K562 (cell line): Measurements from ENCODE around the gene SH3PXD2B. TPM values are rescaled to one million over a fixed set of nuclear protein-coding genes. Genes with fewer than 3 reads are reported as not detected.

Experiments
- ATAC-seq: fragments of 200-7000 bp; cut with Tn5 transposase; 3 replicates; pipeline ENCODE4 v1.9.1; 2020; ENCODE audit warnings: moderate library complexity
- BruUV-seq: library from RNA; stranded (reverse); fragments of 400-500 nt; replicated peaks from 2 replicates; lab custom pipeline; 2021; lab: Mats Ljungman, UMichigan
- CTCF ChIA-PET: fragments of 300-600 bp; formaldehyde crosslinking; extraction: SDS; loops from one replicate; lab custom pipeline; 2021; ENCODE audit warnings: low intra/inter-chr PET ratio; lab: Yijun Ruan, JAX
- POLR2A ChIA-PET: fragments of 300-600, 350-650 bp; sonication (Branson Sonifier 250); formaldehyde crosslinking; extraction: SDS; loops from one replicate; lab custom pipeline; 2021; ENCODE audit warnings: antibody characterized with exemption, inconsistent platforms; lab: Yijun Ruan, JAX
- DNase-seq, 4 experiments: peaks; one replicate each; pipeline versions ENCODE4 v3.0.0 to v3.0.0-alpha.2; 2011 to 2018; ENCODE audit warnings: low spot score in 3 of 4, mixed read lengths in 3 of 4; ENCODE audit errors: extremely low read depth in 1 of 4
- FAIRE-seq: peaks from 2 replicates; lab custom pipeline; 2011; peaks lifted over from hg19 to GRCh38; lab: Jason Lieb, UNC
- H2AFZ ChIP-seq: 2 replicates; pipeline ENCODE4 v1.6.0; 2011; ENCODE audit warnings: low read depth, low read length, control low read depth, inconsistent platforms
- H3K27ac ChIP-seq: fragments of 200-600 bp; 3 replicates; pipeline ENCODE4 v1.8.0; 2011; ENCODE audit warnings: low read depth, mild to moderate bottlenecking, control low read depth, inconsistent platforms, low read length, moderate library complexity, mixed read lengths; ENCODE audit errors: extremely low read depth
- H3K27me3 ChIP-seq, 2 experiments: fragments of 300-600 bp in 1 of 2; 2 replicates in 1 of 2; 3 replicates in 1 of 2; pipeline versions ENCODE4 v1.6.0 to v1.8.0; 2011; ENCODE audit warnings: inconsistent platforms in 2 of 2, low read length in 2 of 2, mild to moderate bottlenecking in 1 of 2, mixed read lengths in 1 of 2, moderate library complexity in 1 of 2; ENCODE audit not compliant: control insufficient read depth in 2 of 2, insufficient read depth in 2 of 2
- H3K36me3 ChIP-seq: fragments of 300-600 bp; 3 replicates; pipeline ENCODE4 v1.8.0; 2011; ENCODE audit warnings: mild to moderate bottlenecking, low read length, inconsistent platforms; ENCODE audit not compliant: control insufficient read depth, insufficient read depth
- H3K4me1 ChIP-seq, 2 experiments: fragments of 200-600 bp in 1 of 2; replicated peaks in 1 of 2; 2 replicates in 1 of 2; 3 replicates in 1 of 2; pipeline versions ENCODE4 v1.5.1 to v1.8.0; 2011; ENCODE audit warnings: inconsistent platforms in 2 of 2, low read length in 2 of 2, mild to moderate bottlenecking in 1 of 2, mixed read lengths in 1 of 2, moderate library complexity in 1 of 2; ENCODE audit not compliant: control insufficient read depth in 2 of 2, insufficient read depth in 2 of 2
- H3K4me2 ChIP-seq: 2 replicates; pipeline ENCODE4 v1.6.1; 2011; ENCODE audit warnings: low read length, control low read depth, inconsistent platforms, mixed read lengths; ENCODE audit not compliant: insufficient read depth
- H3K4me3 ChIP-seq: fragments of 200-600 bp; sonication (generic), shearing (Covaris generic); 2 replicates; pipeline ENCODE4 v1.5.1; 2016; ENCODE audit warnings: control low read depth, inconsistent platforms
- H3K79me2 ChIP-seq: fragments of 200-600 bp; 3 replicates; pipeline ENCODE4 v1.8.0; 2011; ENCODE audit warnings: low read length, inconsistent platforms; ENCODE audit not compliant: control insufficient read depth, insufficient read depth
- H3K9ac ChIP-seq, 2 experiments: 2 replicates each; pipeline versions ENCODE4 v1.6.0 to v1.6.1; 2011; ENCODE audit warnings: low read depth in 2 of 2, low read length in 2 of 2, control low read depth in 1 of 2, inconsistent platforms in 1 of 2, mild to moderate bottlenecking in 1 of 2, mixed read lengths in 1 of 2; ENCODE audit not compliant: insufficient read depth in 1 of 2
- H3K9me1 ChIP-seq: one replicate; pipeline ENCODE4 v1.6.0; 2011; ENCODE audit warnings: inconsistent platforms, mild to moderate bottlenecking, low read length, moderate library complexity; ENCODE audit not compliant: control insufficient read depth, insufficient read depth
- H3K9me3 ChIP-seq: replicated peaks from 2 replicates; pipeline ENCODE4 v1.5.1; 2011; ENCODE audit warnings: low read depth, low read length, inconsistent platforms; ENCODE audit not compliant: control insufficient read depth, insufficient read depth
- H4K20me1 ChIP-seq: replicated peaks from 2 replicates; pipeline ENCODE4 v1.6.1; 2011; ENCODE audit warnings: low read length, inconsistent platforms, mixed read lengths; ENCODE audit not compliant: control insufficient read depth, insufficient read depth
- BACH1 ChIP-seq: fragments of 200-800 bp; sonication (Bioruptor generic); IDR thresholded peaks from 2 replicates; pipeline ENCODE4 v1.6.1; 2016; ENCODE audit warnings: missing genetic modification characterization, missing compliant biosample characterization
- BMI1 ChIP-seq: fragments of 150-350 bp; IDR thresholded peaks from 2 replicates; pipeline ENCODE4 v1.6.1; 2014; ENCODE audit warnings: low read length
- NBN ChIP-seq: fragments of 450-650 bp; IDR thresholded peaks from 2 replicates; pipeline ENCODE4 v1.6.1; 2016; ENCODE audit warnings: low read depth, mild to moderate bottlenecking
- NR4A1 ChIP-seq, 2 experiments: fragments of 250-450 bp in 1 of 2; fragments of 450-650 bp in 1 of 2; sonication (Bioruptor Pico) in 1 of 2; IDR thresholded peaks; 2 replicates each; pipeline versions ENCODE4 v1.4.0 to v1.6.1; 2016 to 2020; ENCODE audit warnings: mild to moderate bottlenecking in 2 of 2, missing compliant biosample characterization in 1 of 2, missing genetic modification characterization in 1 of 2, moderate library complexity in 1 of 2
- PTRF ChIP-seq: fragments of 450-650 bp; IDR thresholded peaks from 2 replicates; pipeline ENCODE4 v1.6.1; 2016; ENCODE audit warnings: mild to moderate bottlenecking, missing genetic modification characterization, missing compliant biosample characterization
- SLC30A9 ChIP-seq: fragments of 250-450 bp; sonication (Bioruptor Pico); IDR thresholded peaks from 2 replicates; pipeline ENCODE4 v1.8.0; 2022; ENCODE audit warnings: mild to moderate bottlenecking, moderate library complexity
- ZKSCAN1 ChIP-seq: fragments of 150-350 bp; IDR thresholded peaks from 2 replicates; pipeline ENCODE4 v1.6.1; 2016; ENCODE audit warnings: low read depth, low read length
- ZNF551 ChIP-seq: fragments of 250-450 bp; sonication (Bioruptor Pico); IDR thresholded peaks from 2 replicates; pipeline ENCODE4 v1.5.0; 2021; ENCODE audit warnings: mild to moderate bottlenecking, moderate library complexity
- WGBS: fragments of 100-300 bp; shearing (Covaris generic); methylation state at CpG from one replicate; pipeline ENCODE4 v1.1.6; 2016; ENCODE audit warnings: low coverage, mixed read lengths; ENCODE audit not compliant: insufficient coverage; ENCODE audit errors: missing lambda C conversion rate; 5-methylcytosine and 5-hydroxymethylcytosine counted together
- in situ Hi-C: fragments of 300-500 bp; cut with MboI; formaldehyde crosslinking; loops from 4 replicates; pipeline ENCODE4 v1.15.0; 2018; ENCODE audit warnings: inconsistent platforms, mixed read lengths
- intact Hi-C: fragments of 100-400 bp; cut with micrococcal nuclease; formaldehyde crosslinking; loops from 2 replicates; pipeline ENCODE4 v1.14.2; 2022
- polyA plus RNA-seq, 8 experiments: library from polyadenylated mRNA; depleted of rRNA in 4 of 8; stranded (reverse) in 5 of 8; unstranded in 3 of 8; fragments of >200 nt; fragmentation: Nextera tagmentation in 2 of 8; fragmentation: Illumina TruSeq in 1 of 8; extraction: Ambion mirVana in 2 of 8; extraction: Trizol in 1 of 8; gene quantifications; 2 replicates each; pipeline versions ENCODE4 v1.2.1 to v1.2.3, GENCODE V29; 2011 to 2014; ENCODE audit warnings: inconsistent platforms in 1 of 8, missing spikeins in 1 of 8
- total RNA-seq, 7 experiments: library from RNA; depleted of rRNA in 6 of 7; stranded (reverse); fragments of >200 nt in 6 of 7; fragmentation: Illumina TruSeq in 2 of 7; extraction: Trizol in 2 of 7; gene quantifications; 2 replicates each; pipeline versions ENCODE4 v1.2.1 to v1.2.3, GENCODE V29; 2011 to 2021; ENCODE audit warnings: low replicate concordance in 1 of 7
- TF ChIP-seq, protein P1 (sequence below): fragments of 450-650 bp; conservative IDR thresholded peaks from 2 replicates; pipeline ENCODE4 v1.6.1; 2016; ENCODE audit warnings: missing genetic modification characterization, low read depth, mild to moderate bottlenecking, missing compliant biosample characterization, moderate library complexity

The SH3PXD2B gene
- total and polyA plus RNA-seq, 9 of the 15 experiments (the other 6 are each of a cell fraction or from before 2014, with no cell fraction given) = 0.04 to 0.66 (median 0.19) TPM

DNA sequence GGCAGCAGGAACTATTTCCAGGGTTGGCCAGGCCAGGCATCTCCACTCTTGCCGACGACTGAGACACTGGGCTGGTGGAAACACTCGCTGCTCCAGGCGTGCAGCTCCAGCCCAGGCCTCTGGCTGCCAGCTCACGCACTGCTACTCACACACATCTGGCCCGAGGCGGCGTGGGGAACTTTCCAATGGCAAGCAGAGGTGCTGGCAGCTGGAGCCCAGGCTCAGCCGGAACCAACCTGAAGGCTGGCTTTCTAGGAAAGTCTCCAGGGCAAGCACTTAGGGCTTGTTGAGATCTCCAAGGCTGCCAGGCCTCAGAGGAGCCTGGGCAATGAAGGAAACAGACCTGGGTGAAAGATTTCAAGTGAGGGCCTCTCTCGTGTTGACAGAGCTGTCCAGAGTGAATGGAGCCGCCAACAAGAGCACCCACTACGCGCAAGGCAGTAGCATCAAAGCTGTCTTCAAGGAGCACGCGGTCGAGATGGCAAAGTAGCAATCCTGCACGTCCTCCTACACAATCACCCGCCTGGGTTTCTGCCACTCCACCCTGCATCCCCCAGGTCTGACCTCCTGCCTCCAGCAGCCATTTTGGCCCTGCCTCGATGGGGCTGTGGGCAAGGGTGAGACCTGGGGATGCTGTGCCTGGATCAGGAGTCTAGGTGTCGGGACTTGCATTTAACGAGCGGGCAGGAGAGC lies 14.4 kb downstream of the SH3PXD2B start:
- in situ Hi-C loops (no loop called here), intact Hi-C loops (no loop called here)
- ATAC-seq (no peak), FAIRE-seq (no peak), DNase-seq (no peak)
- ChIA-PET POLR2A (interaction anchor here (0.7 kb wide), 2 partner anchors 10 to 207 kb away, joined by 3 read pairs; no protein-coding TSS in a partner anchor), CTCF (no interaction called here)
- no peak overlapping the region for H3K27ac ChIP-seq
- H3K9ac ChIP-seq = peak overlapping the region in 1 of 2 experiments; percentile 46; a peak in 1 of 4 replicates
- H2AFZ ChIP-seq = no peak overlapping the region
- H3K4me2 ChIP-seq = no peak overlapping the region
- H4K20me1 ChIP-seq = peaks cover 8% of the 10 kb centered on the region; the same call in 1 of the 2 replicates
- H3K27me3 ChIP-seq = peaks cover 28 to 74% of the 10 kb centered on the region in 2 experiments
- TF ChIP-seq NR4A1 (CRISPR knock-in tag; IDR thresholded peaks at IDR 0.05) = no peak
- TF ChIP-seq NR4A1 (tag; IDR thresholded peaks at IDR 0.05) = 0 out of 2 replicates have a peak, but pooled peaks have one; percentile 27
- TF ChIP-seq SLC30A9 (CRISPR knock-in tag) = no peak
- TF ChIP-seq, protein P1, sequence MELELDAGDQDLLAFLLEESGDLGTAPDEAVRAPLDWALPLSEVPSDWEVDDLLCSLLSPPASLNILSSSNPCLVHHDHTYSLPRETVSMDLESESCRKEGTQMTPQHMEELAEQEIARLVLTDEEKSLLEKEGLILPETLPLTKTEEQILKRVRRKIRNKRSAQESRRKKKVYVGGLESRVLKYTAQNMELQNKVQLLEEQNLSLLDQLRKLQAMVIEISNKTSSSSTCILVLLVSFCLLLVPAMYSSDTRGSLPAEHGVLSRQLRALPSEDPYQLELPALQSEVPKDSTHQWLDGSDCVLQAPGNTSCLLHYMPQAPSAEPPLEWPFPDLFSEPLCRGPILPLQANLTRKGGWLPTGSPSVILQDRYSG = no peak
- TF ChIP-seq NBN = no peak
- no peak for TF ChIP-seq ZNF551 (CRISPR knock-in tag)
- no peak for TF ChIP-seq BMI1
- peak; percentile 87; the same call in 1 of the 2 replicates for TF ChIP-seq ZKSCAN1
- TF ChIP-seq PTRF (tag) = no peak
- TF ChIP-seq BACH1 (tag) = no peak
- no peaks in the 10 kb centered on the region for H3K9me3 ChIP-seq
- no peaks in the 10 kb centered on the region for H3K79me2 ChIP-seq
- no peak overlapping the region for H3K4me3 ChIP-seq
- H3K9me1 ChIP-seq = no peaks in the 10 kb centered on the region
- 28% methylated on average over 21 of the region's 22 CpGs for WGBS
- peaks cover 8 to 10% of the 10 kb centered on the region in 2 experiments for H3K4me1 ChIP-seq
- BruUV-seq = no TSS peak
- no peaks in the 10 kb centered on the region for H3K36me3 ChIP-seq
